ENCODE results near the gene MRPL27.

MRPL27 gene

DNA sequence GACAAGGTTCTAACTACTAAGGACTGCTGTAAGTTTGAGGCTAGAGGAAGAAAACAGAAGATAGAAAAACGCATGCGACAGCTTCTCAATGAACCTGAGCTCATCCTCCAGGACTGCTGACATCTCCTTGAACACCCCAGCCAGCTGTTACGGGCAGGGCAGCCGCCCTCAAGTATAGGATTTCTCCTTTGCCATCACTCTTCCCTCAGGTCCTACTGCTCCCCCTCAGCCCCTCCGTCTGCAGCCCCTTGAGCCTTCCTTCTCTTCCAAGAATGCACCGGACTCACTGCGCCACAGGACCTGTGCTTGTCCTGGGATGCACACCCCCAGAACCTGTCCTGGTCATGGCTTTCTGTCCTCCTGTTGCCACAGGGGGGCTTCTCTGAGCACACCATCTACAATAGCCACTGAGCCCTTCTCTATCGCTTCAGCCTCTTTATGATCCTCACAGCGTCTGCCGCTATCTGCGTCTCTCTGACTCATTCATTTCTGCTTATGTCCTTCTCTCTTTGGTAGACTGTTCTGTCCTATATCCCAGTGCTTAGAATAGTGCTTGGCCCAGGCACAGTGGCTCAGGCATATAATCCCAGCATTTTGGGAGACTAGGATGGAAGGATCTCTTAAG lies 42.7 kb downstream of the MRPL27 start:
- Histone ChIP-seq H3K9me3 (ENCODE audit: control insufficient read depth, insufficient read depth, low read length) (no peaks in the 10 kb centered on the region), H3K9ac (ENCODE audit: low read depth, low read length) (no peak overlapping the region), H3K36me3 (ENCODE audit: control insufficient read depth, insufficient read depth, low read length) (no peaks in the 10 kb centered on the region), H3K4me3 (ENCODE audit: low read depth, low read length) (no peak overlapping the region), H3K4me1 (ENCODE audit: control insufficient read depth, insufficient read depth, low read length) (peaks cover 3% of the 10 kb centered on the region), H3K27me3 (ENCODE audit: control insufficient read depth, insufficient read depth, low read length) (no peaks in the 10 kb centered on the region)

DNA sequence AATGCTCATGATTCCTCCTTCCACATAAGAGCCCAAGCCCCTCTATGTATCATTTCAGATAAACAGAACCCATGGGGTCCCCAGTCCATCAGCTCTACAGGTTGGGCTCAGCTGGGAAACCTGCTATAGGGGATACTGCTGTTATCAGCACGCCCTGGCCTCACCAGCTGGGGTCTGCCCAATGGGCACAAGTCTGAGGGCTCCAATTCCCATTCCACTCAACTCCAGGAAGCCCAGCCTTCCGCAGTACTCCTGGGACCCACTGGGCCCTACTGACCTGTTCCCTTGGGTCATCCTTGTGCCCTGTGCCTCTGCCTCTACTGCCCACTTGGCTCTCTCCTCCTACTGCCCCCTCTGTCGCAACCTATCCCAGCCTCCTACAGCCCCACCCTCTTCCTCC lies 43.3 kb downstream of the MRPL27 start:
- H3K27me3 ChIP-seq (ENCODE audit: control insufficient read depth, insufficient read depth, low read length) = no peaks in the 10 kb centered on the region
- H3K36me3 ChIP-seq (ENCODE audit: control insufficient read depth, insufficient read depth, low read length) = no peaks in the 10 kb centered on the region
- no peak overlapping the region for H3K9ac ChIP-seq (ENCODE audit: low read depth, low read length)
- no peak overlapping the region for H3K4me3 ChIP-seq (ENCODE audit: low read depth, low read length)
- H3K4me1 ChIP-seq (ENCODE audit: control insufficient read depth, insufficient read depth, low read length) = peaks cover 3% of the 10 kb centered on the region
- H3K9me3 ChIP-seq (ENCODE audit: control insufficient read depth, insufficient read depth, low read length) = no peaks in the 10 kb centered on the region

DNA sequence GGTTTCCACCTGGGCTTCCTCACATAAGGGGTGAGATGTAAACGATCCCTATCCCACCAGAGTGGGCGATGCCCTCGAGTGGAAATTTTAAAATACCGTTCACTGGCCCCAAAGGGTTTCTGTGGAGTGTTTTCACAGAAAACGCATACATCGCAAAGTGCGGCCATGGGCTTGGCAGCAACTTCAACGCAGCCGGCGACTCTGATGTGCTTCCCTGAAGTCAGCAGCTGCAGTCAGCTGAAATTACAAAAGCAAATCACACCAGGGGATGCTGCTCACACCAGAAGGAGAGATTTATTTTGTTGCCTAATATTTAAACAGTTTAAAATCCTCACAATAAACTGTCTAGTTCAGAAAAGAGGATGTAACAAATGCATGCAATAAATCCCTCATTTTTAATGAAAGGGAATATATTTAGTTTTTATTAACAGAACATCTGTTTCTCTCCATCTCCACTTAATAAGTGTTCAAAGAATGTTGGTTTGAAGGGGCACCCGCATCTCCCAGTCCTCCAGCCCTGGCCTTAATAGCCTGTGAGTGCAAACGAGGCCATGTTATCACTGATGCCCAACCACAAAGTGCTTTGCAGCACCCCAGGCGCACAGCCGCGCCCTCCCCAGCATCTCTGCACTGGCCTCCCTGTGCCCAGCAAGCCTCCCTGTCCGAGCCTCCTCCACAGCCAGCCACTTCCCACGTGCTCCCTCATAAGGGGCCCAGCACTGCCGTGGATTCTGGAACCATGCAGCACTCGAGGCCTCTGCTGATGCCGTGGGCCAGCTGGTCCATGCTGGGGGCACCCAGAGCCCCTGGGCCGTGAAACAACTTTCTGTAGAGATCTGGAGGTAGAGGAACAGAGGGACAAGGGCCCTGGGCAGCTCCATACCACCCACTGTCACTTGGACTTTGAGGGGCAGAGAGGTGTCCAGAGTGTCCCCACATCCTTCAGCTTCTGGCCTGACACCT lies 44.3 kb downstream of the MRPL27 start:
- no peaks in the 10 kb centered on the region for H3K36me3 ChIP-seq (ENCODE audit: control insufficient read depth, insufficient read depth, low read length)
- no peak overlapping the region for H3K9ac ChIP-seq (ENCODE audit: low read depth, low read length)
- no peaks in the 10 kb centered on the region for H3K27me3 ChIP-seq (ENCODE audit: control insufficient read depth, insufficient read depth, low read length)
- no peak overlapping the region for H3K4me3 ChIP-seq (ENCODE audit: low read depth, low read length)
- no peaks in the 10 kb centered on the region for H3K9me3 ChIP-seq (ENCODE audit: control insufficient read depth, insufficient read depth, low read length)
- H3K4me1 ChIP-seq (ENCODE audit: control insufficient read depth, insufficient read depth, low read length) = peaks cover 3% of the 10 kb centered on the region

DNA sequence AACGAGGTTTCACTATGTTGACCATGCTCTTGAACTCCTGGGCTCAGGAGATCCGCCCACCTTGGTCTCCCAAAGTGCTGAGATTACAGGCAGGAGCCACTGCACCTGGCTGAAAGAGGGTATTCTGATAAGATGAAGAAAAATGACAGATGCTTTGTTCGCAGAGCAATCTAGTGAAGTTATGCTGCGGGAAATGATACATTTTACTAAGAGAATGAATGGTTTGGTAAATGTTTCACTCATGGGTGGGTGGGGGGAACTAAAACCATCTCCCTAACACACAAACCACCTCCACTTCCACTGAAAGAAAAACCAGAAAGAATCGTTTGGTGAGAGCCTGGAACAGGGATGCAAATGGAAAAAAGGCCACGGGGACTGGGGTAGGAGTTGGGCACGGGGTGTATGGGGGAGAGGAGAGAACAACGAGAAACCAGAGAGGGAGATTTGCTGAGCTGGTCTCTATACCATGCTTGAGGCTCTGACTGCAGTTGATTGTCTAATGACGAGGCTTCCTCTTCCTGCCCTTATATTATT lies 46.1 kb downstream of the MRPL27 start:
- H3K36me3 ChIP-seq (ENCODE audit: control insufficient read depth, insufficient read depth, low read length) = no peaks in the 10 kb centered on the region
- H3K27me3 ChIP-seq (ENCODE audit: control insufficient read depth, insufficient read depth, low read length) = no peaks in the 10 kb centered on the region
- H3K4me1 ChIP-seq (ENCODE audit: control insufficient read depth, insufficient read depth, low read length) = no peaks in the 10 kb centered on the region
- no peak overlapping the region for H3K9ac ChIP-seq (ENCODE audit: low read depth, low read length)
- no peak overlapping the region for H3K4me3 ChIP-seq (ENCODE audit: low read depth, low read length)
- no peaks in the 10 kb centered on the region for H3K9me3 ChIP-seq (ENCODE audit: control insufficient read depth, insufficient read depth, low read length)

DNA sequence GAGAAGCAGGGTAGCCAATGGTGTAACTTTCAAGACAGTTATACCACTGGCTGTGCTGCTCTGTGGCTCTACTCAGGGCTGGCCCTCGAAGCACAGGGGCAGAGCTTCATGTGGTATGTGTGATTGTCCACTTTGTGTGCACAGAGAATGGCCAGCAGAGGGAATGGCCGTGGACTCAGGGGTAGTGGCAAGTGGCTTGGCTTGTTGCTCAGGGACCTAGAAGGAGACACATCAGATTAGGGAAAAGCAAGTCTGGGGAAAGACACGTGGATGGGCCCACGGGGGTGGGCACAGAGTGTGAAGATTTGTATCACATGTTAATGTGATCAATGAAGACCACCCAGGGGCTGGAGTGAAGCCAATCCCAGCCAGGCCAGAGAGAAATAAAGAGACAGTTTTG lies 47.1 kb downstream of the MRPL27 start:
- H3K9ac ChIP-seq (ENCODE audit: low read depth, low read length) = no peak overlapping the region
- H3K9me3 ChIP-seq (ENCODE audit: control insufficient read depth, insufficient read depth, low read length) = no peaks in the 10 kb centered on the region
- H3K4me1 ChIP-seq (ENCODE audit: control insufficient read depth, insufficient read depth, low read length) = no peaks in the 10 kb centered on the region
- H3K27me3 ChIP-seq (ENCODE audit: control insufficient read depth, insufficient read depth, low read length) = no peaks in the 10 kb centered on the region
- no peaks in the 10 kb centered on the region for H3K36me3 ChIP-seq (ENCODE audit: control insufficient read depth, insufficient read depth, low read length)
- H3K4me3 ChIP-seq (ENCODE audit: low read depth, low read length) = no peak overlapping the region

DNA sequence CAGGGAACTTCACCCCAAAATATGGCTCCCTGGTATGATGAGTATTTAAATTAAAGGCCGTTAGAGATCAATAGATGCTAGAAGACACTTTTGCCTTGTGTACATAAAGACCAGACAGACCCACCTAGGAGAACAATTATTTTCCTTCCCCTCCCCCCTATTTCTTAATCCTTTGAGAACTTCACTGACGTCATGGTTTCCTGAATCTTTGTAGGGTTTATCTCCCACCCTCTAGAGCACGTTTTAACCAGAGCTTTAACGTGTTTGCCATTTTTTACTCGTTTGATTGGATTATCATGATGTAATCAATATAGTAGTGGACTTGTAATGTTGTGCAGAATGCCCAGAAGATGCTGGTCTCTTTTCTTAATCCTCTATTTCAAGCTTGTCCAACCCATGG lies 49.9 kb downstream of the MRPL27 start:
- Histone ChIP-seq H3K36me3 (ENCODE audit: control insufficient read depth, insufficient read depth, low read length) (no peaks in the 10 kb centered on the region), H3K4me3 (ENCODE audit: low read depth, low read length) (no peak overlapping the region), H3K27me3 (ENCODE audit: control insufficient read depth, insufficient read depth, low read length) (no peaks in the 10 kb centered on the region), H3K9ac (ENCODE audit: low read depth, low read length) (no peak overlapping the region), H3K9me3 (ENCODE audit: control insufficient read depth, insufficient read depth, low read length) (no peaks in the 10 kb centered on the region), H3K4me1 (ENCODE audit: control insufficient read depth, insufficient read depth, low read length) (peaks cover 5% of the 10 kb centered on the region)

DNA sequence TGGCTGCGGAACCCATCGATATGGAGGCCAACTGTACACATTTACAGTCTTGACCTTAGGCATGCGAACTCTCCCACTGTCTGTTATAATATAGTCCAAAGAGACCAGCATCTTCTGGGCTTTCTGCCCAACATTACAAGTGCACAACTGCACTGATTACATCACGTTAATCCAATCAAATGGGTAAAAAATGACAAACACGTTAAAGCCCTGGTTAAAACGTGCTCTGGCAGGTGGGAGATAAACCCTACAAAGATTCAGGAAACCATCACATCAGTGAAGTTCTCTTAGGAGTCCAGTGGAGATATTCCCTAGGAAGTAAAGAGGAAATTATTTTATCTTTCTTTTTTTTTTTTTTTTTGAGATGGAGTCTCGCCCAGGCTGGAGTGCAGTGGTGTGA lies 50.7 kb downstream of the MRPL27 start:
- no peaks in the 10 kb centered on the region for H3K27me3 ChIP-seq (ENCODE audit: control insufficient read depth, insufficient read depth, low read length)
- no peak overlapping the region for H3K9ac ChIP-seq (ENCODE audit: low read depth, low read length)
- H3K4me3 ChIP-seq (ENCODE audit: low read depth, low read length) = no peak overlapping the region
- H3K36me3 ChIP-seq (ENCODE audit: control insufficient read depth, insufficient read depth, low read length) = no peaks in the 10 kb centered on the region
- peaks cover 5% of the 10 kb centered on the region for H3K4me1 ChIP-seq (ENCODE audit: control insufficient read depth, insufficient read depth, low read length)
- no peaks in the 10 kb centered on the region for H3K9me3 ChIP-seq (ENCODE audit: control insufficient read depth, insufficient read depth, low read length)

DNA sequence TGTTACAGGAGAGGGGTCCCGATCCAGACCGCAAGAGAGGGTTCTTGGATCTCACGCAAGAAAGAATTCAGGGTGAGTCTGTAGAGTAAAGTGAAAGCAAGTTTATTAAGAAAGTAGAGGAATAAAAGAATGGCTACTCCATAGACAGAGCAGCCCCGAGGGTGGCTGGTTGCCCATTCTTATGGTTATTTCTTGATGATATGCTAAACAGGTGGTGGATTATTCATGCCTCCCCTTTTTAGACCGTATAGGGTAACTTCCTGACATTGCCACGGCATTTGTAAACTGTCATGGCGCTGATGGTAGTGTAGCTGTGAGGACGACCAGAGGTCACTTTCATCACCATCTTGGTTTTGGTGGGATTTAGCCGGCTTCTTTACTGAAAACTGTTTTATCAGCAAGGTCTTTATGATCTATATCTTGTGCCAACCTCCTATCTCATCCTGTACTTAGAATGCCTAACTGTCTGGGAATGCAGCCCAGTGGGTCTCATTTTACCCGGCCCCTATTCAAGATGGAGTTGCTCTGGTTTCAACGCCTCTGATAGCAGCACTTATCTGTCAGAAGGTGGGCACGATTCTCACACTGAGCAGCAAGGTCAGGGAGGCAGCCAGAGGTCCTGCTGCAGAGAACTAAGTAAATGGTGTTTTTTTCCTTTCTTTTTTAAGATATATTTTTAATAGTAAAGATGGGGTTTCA lies 53.5 kb downstream of the MRPL27 start:
- H3K4me1 ChIP-seq (ENCODE audit: control insufficient read depth, insufficient read depth, low read length) = peaks cover 5% of the 10 kb centered on the region
- no peak overlapping the region for H3K9ac ChIP-seq (ENCODE audit: low read depth, low read length)
- no peak overlapping the region for H3K4me3 ChIP-seq (ENCODE audit: low read depth, low read length)
- no peaks in the 10 kb centered on the region for H3K9me3 ChIP-seq (ENCODE audit: control insufficient read depth, insufficient read depth, low read length)
- no peaks in the 10 kb centered on the region for H3K36me3 ChIP-seq (ENCODE audit: control insufficient read depth, insufficient read depth, low read length)
- no peaks in the 10 kb centered on the region for H3K27me3 ChIP-seq (ENCODE audit: control insufficient read depth, insufficient read depth, low read length)

DNA sequence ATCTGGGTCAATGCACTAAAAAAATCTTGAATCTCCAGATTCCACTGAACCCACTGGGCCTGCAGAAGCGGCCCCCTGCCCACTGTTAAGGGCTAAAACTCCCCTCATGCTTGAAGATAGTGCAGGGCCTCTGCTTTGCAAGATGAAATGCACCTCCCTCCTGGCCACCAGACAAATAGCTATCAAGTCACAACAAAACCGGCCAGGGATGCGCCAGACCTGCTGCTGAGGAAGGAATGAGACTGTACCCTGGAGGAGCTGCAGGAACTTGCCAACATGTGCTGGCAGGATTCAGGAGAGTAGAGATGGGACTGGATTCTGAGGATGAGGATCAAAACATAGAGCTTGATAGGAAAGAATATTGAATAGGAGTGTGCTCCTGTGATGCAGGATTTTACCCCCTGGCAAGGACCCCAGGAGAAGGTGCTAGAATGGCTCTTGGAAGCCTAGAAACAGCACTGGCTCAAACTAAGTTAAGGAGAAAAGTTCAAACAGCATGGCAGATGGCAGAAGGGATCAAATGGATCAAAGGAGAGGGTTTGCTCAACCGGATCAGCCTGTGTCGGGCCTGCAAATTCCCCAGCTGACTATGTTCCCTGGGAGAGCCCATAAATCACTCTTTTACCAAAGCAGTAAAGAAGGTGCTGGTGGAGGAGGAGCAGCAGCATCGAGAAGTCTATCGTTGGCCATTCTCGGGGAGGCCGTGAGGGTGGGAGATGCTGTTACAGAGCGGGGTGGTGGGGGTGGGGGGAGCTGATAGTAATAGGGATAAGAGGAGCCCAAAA lies 54.3 kb downstream of the MRPL27 start:
- no peaks in the 10 kb centered on the region for H3K27me3 ChIP-seq (ENCODE audit: control insufficient read depth, insufficient read depth, low read length)
- H3K9ac ChIP-seq (ENCODE audit: low read depth, low read length) = peak overlapping the region; percentile 26
- H3K9me3 ChIP-seq (ENCODE audit: control insufficient read depth, insufficient read depth, low read length) = no peaks in the 10 kb centered on the region
- H3K36me3 ChIP-seq (ENCODE audit: control insufficient read depth, insufficient read depth, low read length) = no peaks in the 10 kb centered on the region
- H3K4me1 ChIP-seq (ENCODE audit: control insufficient read depth, insufficient read depth, low read length) = peaks cover 5% of the 10 kb centered on the region
- no peak overlapping the region for H3K4me3 ChIP-seq (ENCODE audit: low read depth, low read length)

Data from iPS-15b (cell line).